Measurements from ENCODE around the gene PSMC1.

PSMC1 gene

GRCh38 chr14:90268420-90268819 lies 12.1 kb downstream of the PSMC1 start:
- no peak overlapping the region for H3K4me3 ChIP-seq (replicated peaks; ENCODE audit: low read depth, low read length)
- DNase-seq (ENCODE audit: extremely low read depth, low read depth) = no peak
- TF ChIP-seq CTCF (IDR thresholded peaks at IDR 0.05; ENCODE audit: low read depth, low read length, missing control alignments) = no peak

GRCh38 chr14:90272523-90272922 lies 16.2 kb downstream of the PSMC1 start:
- no peak for DNase-seq (ENCODE audit: extremely low read depth, low read depth)
- no peak overlapping the region for H3K4me3 ChIP-seq (replicated peaks; ENCODE audit: low read depth, low read length)
- no peak for TF ChIP-seq CTCF (IDR thresholded peaks at IDR 0.05; ENCODE audit: low read depth, low read length, missing control alignments)

- no peak overlapping the region for H3K4me3 ChIP-seq (replicated peaks; ENCODE audit: low read depth, low read length)
- TF ChIP-seq CTCF (IDR thresholded peaks at IDR 0.05; ENCODE audit: low read depth, low read length, missing control alignments) = no peak
- no peak for DNase-seq (ENCODE audit: extremely low read depth, low read depth)
Measured at GRCh38 chr14:90273532-90273931, 17.2 kb downstream of the PSMC1 start.

GRCh38 chr14:90274019-90274418 lies 17.7 kb downstream of the PSMC1 start:
- no peak for TF ChIP-seq CTCF (IDR thresholded peaks at IDR 0.05; ENCODE audit: low read depth, low read length, missing control alignments)
- no peak for DNase-seq (ENCODE audit: extremely low read depth, low read depth)
- no peak overlapping the region for H3K4me3 ChIP-seq (replicated peaks; ENCODE audit: low read depth, low read length)

- no peak for TF ChIP-seq CTCF (IDR thresholded peaks at IDR 0.05; ENCODE audit: low read depth, low read length, missing control alignments)
- H3K4me3 ChIP-seq (replicated peaks; ENCODE audit: low read depth, low read length) = no peak overlapping the region
- no peak for DNase-seq (ENCODE audit: extremely low read depth, low read depth)
Measured at GRCh38 chr14:90274808-90275457, 18.6 kb downstream of the PSMC1 start.

- TF ChIP-seq CTCF (IDR thresholded peaks at IDR 0.05; ENCODE audit: low read depth, low read length, missing control alignments) = no peak
- DNase-seq (ENCODE audit: extremely low read depth, low read depth) = no peak
Measured at GRCh38 chr14:90275458-90275814, 19.1 kb downstream of the PSMC1 start.

GRCh38 chr14:90275820-90276219 lies 19.5 kb downstream of the PSMC1 start:
- no peak overlapping the region for H3K4me3 ChIP-seq (replicated peaks; ENCODE audit: low read depth, low read length)
- no peak for DNase-seq (ENCODE audit: extremely low read depth, low read depth)
- TF ChIP-seq CTCF (IDR thresholded peaks at IDR 0.05; ENCODE audit: low read depth, low read length, missing control alignments) = no peak

More at GRCh38 chr14:90275458-90275814, 19.1 kb downstream of the PSMC1 start:
- H3K4me3 ChIP-seq (replicated peaks; ENCODE audit: low read depth, low read length) = no peak overlapping the region

Measured in HFF-Myc (cell line).